ENCODE measurements around the gene RAPGEF1. TPM values are rescaled to one million over a fixed set of nuclear protein-coding genes. Genes with fewer than 3 reads are reported as not detected.
A peak's percentile ranks its signal among the peaks of the same experiment; 100 is the strongest.

The RAPGEF1 gene
- total and polyA plus RNA-seq, 2 experiments from 2014 or later, result 26.2 to 29.7 TPM

DNA sequence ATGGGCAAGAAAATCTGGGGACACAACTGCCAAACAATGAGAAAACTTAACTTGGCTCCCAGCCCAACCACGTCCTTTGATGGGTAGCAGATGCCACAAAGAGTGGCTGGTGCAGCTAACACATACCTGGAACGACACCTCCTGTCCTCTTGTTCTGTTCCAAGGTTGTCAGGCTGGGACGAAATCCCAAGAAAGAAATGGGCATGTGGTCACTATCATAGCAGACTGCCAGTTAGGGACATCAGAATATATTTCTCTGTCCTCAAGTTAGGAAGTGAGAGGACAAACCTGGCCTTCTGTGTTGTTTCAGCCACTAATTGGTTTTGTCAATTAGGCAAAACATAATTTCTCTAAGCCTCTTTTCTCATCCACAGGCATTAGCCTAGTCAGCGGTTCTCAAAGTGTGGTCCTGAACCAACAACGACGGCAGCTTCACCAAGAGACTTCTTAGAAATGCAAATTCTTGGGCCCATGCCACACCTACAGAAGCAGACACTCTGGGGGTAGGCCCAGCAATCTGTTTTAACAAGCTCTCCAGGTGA lies 63.4 kb downstream of the RAPGEF1 start:
- no peaks in the 10 kb centered on the region for H3K9me3 ChIP-seq (ENCODE audit: low read depth)
- H3K79me2 ChIP-seq, result peaks cover 81% of the 10 kb centered on the region
- no peak for DNase-seq (ENCODE audit: low spot score)
- peaks cover 5% of the 10 kb centered on the region for H4K20me1 ChIP-seq (ENCODE audit: insufficient read depth, poor library complexity, severe bottlenecking)
- H3K4me1 ChIP-seq (ENCODE audit: insufficient read depth), result peaks cover 47% of the 10 kb centered on the region
- H3K9me2 ChIP-seq (replicated peaks; ENCODE audit: insufficient read depth), result no peaks in the 10 kb centered on the region
- H3K4me2 ChIP-seq, result peak overlapping the region; percentile 56
- H3K36me3 ChIP-seq (replicated peaks; ENCODE audit: insufficient read depth, low read depth), result no peaks in the 10 kb centered on the region
- no peak overlapping the region for H3K4me3 ChIP-seq
- peak overlapping the region; percentile 84 for H3K27ac ChIP-seq
- no peak overlapping the region for H2AFZ ChIP-seq
- TF ChIP-seq, protein P1, sequence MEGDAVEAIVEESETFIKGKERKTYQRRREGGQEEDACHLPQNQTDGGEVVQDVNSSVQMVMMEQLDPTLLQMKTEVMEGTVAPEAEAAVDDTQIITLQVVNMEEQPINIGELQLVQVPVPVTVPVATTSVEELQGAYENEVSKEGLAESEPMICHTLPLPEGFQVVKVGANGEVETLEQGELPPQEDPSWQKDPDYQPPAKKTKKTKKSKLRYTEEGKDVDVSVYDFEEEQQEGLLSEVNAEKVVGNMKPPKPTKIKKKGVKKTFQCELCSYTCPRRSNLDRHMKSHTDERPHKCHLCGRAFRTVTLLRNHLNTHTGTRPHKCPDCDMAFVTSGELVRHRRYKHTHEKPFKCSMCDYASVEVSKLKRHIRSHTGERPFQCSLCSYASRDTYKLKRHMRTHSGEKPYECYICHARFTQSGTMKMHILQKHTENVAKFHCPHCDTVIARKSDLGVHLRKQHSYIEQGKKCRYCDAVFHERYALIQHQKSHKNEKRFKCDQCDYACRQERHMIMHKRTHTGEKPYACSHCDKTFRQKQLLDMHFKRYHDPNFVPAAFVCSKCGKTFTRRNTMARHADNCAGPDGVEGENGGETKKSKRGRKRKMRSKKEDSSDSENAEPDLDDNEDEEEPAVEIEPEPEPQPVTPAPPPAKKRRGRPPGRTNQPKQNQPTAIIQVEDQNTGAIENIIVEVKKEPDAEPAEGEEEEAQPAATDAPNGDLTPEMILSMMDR (IDR thresholded peaks at IDR 0.05; ENCODE audit: poor library complexity), result no peak
- TF ChIP-seq EZH2phosphoT487 (IDR thresholded peaks at IDR 0.05; ENCODE audit: low read depth, severe bottlenecking, unreplicated experiment), result no peak
- no peak for TF ChIP-seq EZH2 (IDR thresholded peaks at IDR 0.05; ENCODE audit: borderline replicate concordance)
- 61% methylated on average over 6 of the region's 6 CpGs for WGBS (ENCODE audit: low lambda C conversion rate, missing lambda C conversion rate)
- no peaks in the 10 kb centered on the region for H3K27me3 ChIP-seq

GRCh38 chr9:131675437-131676022 lies 64.3 kb downstream of the RAPGEF1 start:
- no peak for TF ChIP-seq EZH2 (IDR thresholded peaks at IDR 0.05; ENCODE audit: borderline replicate concordance)
- TF ChIP-seq EZH2phosphoT487 (IDR thresholded peaks at IDR 0.05; ENCODE audit: low read depth, severe bottlenecking, unreplicated experiment), result no peak
- Histone ChIP-seq H2AFZ (no peak overlapping the region), H3K4me1 (ENCODE audit: insufficient read depth) (peaks cover 55% of the 10 kb centered on the region), H3K9me2 (replicated peaks; ENCODE audit: insufficient read depth) (no peaks in the 10 kb centered on the region), H3K4me3 (no peak overlapping the region), H4K20me1 (ENCODE audit: insufficient read depth, poor library complexity, severe bottlenecking) (peaks cover 5% of the 10 kb centered on the region), H3K36me3 (replicated peaks; ENCODE audit: insufficient read depth, low read depth) (no peaks in the 10 kb centered on the region), H3K27ac (peak overlapping the region; percentile 84), H3K27me3 (no peaks in the 10 kb centered on the region), H3K79me2 (peaks cover 83% of the 10 kb centered on the region), H3K9me3 (ENCODE audit: low read depth) (no peaks in the 10 kb centered on the region), H3K4me2 (no peak overlapping the region)
- WGBS (ENCODE audit: low lambda C conversion rate, missing lambda C conversion rate), result 86% methylated on average over 6 of the region's 6 CpGs
- DNase-seq (ENCODE audit: low spot score), result no peak

DNA sequence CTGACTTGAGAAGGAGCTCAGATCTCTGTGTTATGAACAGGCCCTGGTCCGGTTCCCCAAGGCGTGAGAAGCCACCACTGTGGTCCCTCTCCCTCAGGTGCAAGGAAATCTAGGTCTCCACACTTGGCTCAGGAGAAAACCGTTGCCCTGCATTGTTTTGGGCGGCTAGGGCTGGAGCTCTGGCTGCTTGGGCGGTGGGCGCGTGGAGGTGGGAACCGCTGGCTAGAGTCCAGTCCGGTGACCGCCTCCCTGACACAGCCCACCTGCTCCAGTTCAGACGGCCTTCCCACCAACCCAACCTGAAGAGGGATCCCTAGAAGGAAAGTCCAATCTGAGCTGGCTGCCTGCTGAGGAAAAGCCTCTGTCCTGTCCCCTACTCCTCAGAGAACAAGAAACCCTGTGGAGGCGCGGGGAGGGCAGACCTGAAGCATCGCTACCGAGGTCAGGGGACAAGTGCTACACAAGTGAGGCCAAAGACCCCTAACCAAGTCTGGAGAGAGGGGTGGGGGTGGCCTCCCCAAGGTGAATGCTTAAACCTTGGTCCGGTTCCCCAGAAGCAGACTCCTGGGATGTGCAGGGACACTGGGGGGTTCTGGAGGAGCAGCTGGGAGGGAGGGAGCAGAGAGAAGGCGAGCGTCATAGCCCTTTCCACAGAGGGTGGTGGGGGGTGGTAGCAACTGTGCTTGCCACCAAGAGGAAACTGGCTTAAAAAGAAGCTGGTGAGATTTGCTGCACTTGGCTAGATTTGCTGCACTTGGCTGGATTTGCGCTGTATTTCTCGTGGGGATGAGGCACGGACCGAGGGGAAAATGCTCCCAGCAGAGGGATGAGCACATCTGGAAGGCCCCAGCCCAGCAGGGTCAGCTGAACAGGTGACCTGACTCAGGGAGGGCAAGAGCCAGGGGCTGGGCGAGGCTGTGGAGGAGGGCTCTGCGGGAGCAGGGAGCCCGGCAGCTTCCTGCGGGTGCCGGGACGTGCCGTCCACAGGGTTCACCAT lies 65.2 kb downstream of the RAPGEF1 start:
- peaks cover 55% of the 10 kb centered on the region for H3K4me1 ChIP-seq (ENCODE audit: insufficient read depth)
- H3K27me3 ChIP-seq, result no peaks in the 10 kb centered on the region
- peaks cover 5% of the 10 kb centered on the region for H4K20me1 ChIP-seq (ENCODE audit: insufficient read depth, poor library complexity, severe bottlenecking)
- H3K4me3 ChIP-seq, result no peak overlapping the region
- no peak overlapping the region for H2AFZ ChIP-seq
- TF ChIP-seq EZH2 (IDR thresholded peaks at IDR 0.05; ENCODE audit: borderline replicate concordance), result no peak
- TF ChIP-seq EZH2phosphoT487 (IDR thresholded peaks at IDR 0.05; ENCODE audit: low read depth, severe bottlenecking, unreplicated experiment), result no peak
- TF ChIP-seq, protein P1 (IDR thresholded peaks at IDR 0.05; ENCODE audit: poor library complexity), result no peak
- peaks cover 81% of the 10 kb centered on the region for H3K79me2 ChIP-seq
- no peaks in the 10 kb centered on the region for H3K9me2 ChIP-seq (replicated peaks; ENCODE audit: insufficient read depth)
- DNase-seq (ENCODE audit: low spot score), result no peak
- no peaks in the 10 kb centered on the region for H3K36me3 ChIP-seq (replicated peaks; ENCODE audit: insufficient read depth, low read depth)
- no peak overlapping the region for H3K4me2 ChIP-seq
- no peaks in the 10 kb centered on the region for H3K9me3 ChIP-seq (ENCODE audit: low read depth)
- WGBS (ENCODE audit: low lambda C conversion rate, missing lambda C conversion rate), result 89% methylated on average over 29 of the region's 29 CpGs
- peak overlapping the region; percentile 84 for H3K27ac ChIP-seq

All from hepatocyte (in vitro differentiated cells).